ENCODE results near the gene JAK3.
"Not testable (repeated sequence)": the region's sequence is repeated elsewhere in the genome, so short reads cannot be mapped to it uniquely, and the experiment has no call there.

Gene JAK3

GRCh38 chr19:17847538-17848366, at the start of gene JAK3:
JAK3 (minus strand) TSS chr19:17847982; CDS start chr19:17844417, 3,565 bp downstream.
- DNase-seq (ENCODE audit: low read depth), result no peak

GRCh38 chr19:17893766-17894165, 46.0 kb upstream of the JAK3 start:
- no peak for DNase-seq (ENCODE audit: low read depth)

- no peak for DNase-seq (ENCODE audit: low read depth)
These were observed 41.9 kb upstream of the JAK3 start for GRCh38 chr19:17889609-17890214.

GRCh38 chr19:17888260-17888659, 40.5 kb upstream of the JAK3 start:
- no peak for DNase-seq (ENCODE audit: low read depth)

DNA sequence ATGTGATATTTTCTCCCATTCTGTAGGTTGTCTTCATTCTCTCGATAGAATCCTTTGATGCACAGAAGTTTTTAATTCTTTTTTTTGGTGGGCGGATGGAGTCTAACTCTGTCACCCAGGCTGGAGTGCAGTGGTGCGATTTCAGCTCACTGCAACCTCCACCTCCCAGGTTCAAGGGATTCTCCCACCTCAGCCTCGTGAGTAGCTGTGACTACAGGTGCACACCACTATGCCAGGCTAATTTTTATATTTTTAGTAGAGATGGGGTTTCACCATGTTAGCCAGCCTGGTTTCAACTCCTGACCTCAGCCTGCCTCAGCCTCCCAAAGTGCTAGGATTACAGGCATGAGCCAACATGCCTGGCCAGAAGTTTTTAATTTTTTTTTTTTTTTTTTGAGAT, 39.4 kb upstream of the JAK3 start:
- not testable (repeated sequence) for DNase-seq (ENCODE audit: low read depth)

- DNase-seq (ENCODE audit: low read depth), result no peak
These were observed 38.7 kb upstream of the JAK3 start for GRCh38 chr19:17886515-17886914.

DNA sequence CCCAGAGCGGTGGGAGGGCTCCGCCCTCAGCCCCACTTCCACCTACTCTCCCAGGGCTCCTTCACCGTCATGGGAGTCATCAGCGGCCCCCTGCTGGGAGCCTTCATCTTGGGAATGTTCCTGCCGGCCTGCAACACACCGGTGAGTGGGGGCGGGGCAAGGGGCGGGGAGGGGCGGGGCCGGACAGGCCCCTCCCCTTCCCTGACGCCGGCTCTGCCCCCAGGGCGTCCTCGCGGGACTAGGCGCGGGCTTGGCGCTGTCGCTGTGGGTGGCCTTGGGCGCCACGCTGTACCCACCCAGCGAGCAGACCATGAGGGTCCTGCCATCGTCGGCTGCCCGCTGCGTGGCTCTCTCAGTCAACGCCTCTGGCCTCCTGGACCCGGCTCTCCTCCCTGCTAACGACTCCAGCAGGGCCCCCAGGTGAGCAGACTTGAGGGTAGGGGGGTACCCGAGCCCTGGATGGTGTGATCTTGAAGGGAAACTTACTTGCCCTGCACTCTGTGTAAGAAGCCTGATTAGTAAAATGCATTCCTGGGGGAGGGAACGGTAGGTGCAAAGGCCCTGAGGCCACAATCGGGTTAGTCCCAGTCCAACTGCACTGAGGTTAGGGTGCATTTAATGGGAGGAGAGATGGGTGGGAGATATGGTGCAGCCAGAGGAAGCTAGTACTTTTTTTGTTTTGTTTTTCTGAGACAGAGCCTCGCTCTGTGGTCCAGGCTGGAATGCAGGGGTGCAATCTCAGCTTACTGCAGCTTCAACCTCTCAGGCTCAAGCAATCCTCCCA, 36.0 kb upstream of the JAK3 start:
- no peak for DNase-seq (ENCODE audit: low read depth)

- no peak for DNase-seq (ENCODE audit: low read depth)
These were observed 33.9 kb upstream of the JAK3 start for GRCh38 chr19:17881701-17882100.

GRCh38 chr19:17879466-17879865, 31.7 kb upstream of the JAK3 start:
- no peak for DNase-seq (ENCODE audit: low read depth)

DNA sequence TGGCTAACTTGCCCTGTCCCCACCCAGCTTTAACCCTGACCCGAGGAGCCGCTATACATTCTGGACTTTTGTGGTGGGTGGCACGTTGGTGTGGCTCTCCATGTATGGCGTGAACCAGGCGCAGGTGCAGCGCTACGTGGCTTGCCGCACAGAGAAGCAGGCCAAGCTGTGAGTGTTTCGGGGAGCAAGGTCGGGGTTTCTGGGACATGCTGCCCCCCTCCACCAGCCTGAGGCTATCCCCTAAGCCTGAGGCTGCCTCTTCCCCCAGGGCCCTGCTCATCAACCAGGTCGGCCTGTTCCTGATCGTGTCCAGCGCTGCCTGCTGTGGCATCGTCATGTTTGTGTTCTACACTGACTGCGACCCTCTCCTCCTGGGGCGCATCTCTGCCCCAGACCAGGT, 29.9 kb upstream of the JAK3 start:
- DNase-seq (ENCODE audit: low read depth), result no peak

DNA sequence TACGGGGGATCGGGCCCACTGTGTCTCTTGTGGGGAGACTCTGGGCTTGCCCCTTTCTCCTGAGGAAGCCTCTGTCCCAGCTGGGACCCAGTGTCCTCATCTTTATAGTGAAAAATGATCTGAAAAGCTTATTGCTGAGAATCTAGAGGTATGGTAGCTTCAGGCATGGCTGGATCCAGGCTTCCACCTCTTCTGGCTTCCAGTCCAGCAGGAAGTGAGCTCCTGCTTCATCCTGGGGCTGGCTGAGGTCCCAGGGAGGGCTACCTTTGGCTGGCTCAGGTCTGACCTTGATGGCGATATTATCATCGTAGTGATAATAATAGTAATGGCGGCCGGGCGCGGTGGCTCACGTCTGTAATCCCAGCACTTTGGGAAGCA, 27.0 kb upstream of the JAK3 start:
- DNase-seq (ENCODE audit: low read depth), result no peak

DNA sequence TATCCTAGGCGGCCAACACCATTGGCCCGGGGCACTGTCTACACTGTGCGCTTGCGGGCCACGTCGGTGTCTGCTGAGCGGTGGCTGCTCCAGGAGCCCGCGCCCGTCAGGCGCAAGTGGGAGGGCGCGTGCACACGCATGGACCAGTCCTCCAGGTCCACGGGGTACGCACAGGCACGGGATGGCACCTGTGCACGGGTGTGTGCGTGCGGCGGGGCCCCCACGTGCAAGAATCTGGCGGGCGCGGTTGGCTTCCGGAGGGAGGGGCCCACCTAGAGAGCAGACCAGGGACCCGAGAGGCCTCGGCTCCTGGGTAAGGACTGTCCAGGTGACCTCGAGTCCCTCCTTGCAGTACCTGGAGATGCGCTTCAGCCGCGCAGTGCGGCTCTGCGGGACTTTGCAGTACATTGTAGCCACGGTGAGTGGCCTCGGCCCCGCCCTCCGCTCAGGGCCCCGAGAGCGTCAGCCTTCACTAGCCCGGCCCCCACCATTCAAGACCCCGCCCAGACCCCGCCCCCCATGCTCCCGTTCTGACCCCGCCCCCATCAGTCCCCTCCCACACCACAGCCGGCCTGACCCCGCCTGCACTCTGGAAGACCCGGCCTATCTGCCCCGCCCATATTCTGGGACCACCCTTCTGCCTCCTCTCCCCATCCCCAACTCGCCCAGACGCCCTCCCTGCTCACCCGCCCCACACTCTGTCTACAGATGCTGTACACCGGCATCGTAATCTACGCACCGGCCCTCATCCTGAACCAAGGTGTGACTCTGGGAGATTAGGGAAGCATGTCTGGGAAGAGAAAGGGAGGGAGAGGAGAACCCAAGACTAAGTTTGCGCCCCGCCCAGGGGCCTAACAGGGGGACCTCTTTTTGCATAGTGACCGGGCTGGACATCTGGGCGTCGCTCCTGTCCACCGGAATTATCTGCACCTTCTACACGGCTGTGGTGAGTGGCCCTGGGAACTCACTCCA, 26.3 kb upstream of the JAK3 start:
- DNase-seq (ENCODE audit: low read depth), result no peak

GRCh38 chr19:17872251-17873001, 24.6 kb upstream of the JAK3 start:
- DNase-seq (ENCODE audit: low read depth), result no peak

GRCh38 chr19:17871878-17872250, 24.1 kb upstream of the JAK3 start, which contains the start of gene SLC5A5:
SLC5A5 (plus strand) TSS chr19:17871945; CDS start chr19:17872320, 375 bp downstream.
- no peak for DNase-seq (ENCODE audit: low read depth)

- no peak for DNase-seq (ENCODE audit: low read depth)
These were observed 23.5 kb upstream of the JAK3 start for GRCh38 chr19:17871032-17871877.

- no peak for DNase-seq (ENCODE audit: low read depth)
These were observed 21.4 kb upstream of the JAK3 start for GRCh38 chr19:17869114-17869608.

DNA sequence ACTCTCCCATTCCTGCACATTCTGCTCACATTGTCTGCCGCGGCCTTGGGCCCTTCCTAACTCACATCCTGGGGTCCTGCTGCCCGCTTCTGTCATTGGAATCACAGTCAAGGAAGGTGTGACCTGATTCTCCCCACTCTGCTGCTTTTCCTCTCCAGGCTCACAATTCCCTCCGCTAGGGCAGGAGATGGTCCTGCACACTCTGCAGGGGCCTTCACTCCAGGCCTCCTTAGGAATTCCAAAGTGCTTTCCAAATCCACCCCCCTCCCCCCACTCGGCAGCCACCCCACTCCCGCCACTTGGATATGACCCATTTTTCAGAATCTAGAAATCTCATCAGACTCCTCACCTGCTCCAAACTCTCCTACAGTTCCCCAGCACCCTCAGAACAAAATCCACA, 20.9 kb upstream of the JAK3 start:
- no peak for DNase-seq (ENCODE audit: low read depth)

DNA sequence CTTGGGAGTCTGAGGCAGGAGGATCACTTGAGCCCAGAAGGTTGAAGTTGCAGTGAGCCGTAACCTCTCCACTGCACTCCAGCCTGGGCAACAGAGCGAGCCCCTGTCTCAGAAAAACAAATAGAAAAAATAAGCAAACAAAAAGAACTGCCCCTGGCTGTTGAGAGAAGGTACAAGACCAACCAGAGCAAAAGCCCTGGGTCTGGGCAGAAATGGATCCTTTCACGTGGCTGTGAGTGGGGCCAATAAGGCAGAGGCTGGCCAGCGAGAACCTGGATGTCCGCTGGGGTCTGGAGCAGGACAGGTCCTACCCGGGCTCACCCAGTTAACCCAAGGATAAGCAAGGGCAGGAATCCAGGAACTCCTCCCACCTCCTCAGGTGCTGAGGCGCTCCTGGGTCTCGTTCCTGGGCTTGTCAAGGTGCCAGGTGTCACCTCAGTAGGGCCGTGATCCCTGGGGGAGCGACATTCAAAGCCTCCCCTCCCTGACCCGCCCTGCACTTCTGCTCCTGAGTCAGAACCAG, 19.2 kb upstream of the JAK3 start:
- DNase-seq (ENCODE audit: low read depth), result no peak

- no peak for DNase-seq (ENCODE audit: low read depth)
These were observed 18.7 kb upstream of the JAK3 start for GRCh38 chr19:17866312-17866963.

Measured in HS-27A (cell line).